ENCODE data around the gene ADAMTS16.

DNA sequence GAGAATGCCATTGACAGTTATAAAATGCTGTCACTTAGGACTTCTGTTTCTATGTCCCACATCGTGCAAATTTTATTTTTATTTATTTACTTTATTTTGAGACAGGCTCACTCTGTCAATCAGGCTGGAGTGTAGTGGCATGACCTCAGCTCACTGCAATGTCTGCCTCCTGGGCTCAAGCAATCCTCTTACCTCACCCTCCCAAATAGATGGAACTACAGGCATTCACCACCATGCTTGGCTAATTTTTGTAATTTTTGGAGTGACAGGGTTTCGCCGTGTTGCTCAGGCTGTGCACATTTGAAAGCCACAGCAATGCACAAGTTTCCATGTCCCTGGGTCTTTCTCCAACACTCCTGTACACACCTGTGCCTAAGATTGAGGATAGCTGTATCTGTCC, 51.8 kb downstream of the ADAMTS16 start:
- no peak for TF ChIP-seq EZH2 (IDR thresholded peaks at IDR 0.05; ENCODE audit: borderline replicate concordance, low read length)
- TF ChIP-seq, protein P1, sequence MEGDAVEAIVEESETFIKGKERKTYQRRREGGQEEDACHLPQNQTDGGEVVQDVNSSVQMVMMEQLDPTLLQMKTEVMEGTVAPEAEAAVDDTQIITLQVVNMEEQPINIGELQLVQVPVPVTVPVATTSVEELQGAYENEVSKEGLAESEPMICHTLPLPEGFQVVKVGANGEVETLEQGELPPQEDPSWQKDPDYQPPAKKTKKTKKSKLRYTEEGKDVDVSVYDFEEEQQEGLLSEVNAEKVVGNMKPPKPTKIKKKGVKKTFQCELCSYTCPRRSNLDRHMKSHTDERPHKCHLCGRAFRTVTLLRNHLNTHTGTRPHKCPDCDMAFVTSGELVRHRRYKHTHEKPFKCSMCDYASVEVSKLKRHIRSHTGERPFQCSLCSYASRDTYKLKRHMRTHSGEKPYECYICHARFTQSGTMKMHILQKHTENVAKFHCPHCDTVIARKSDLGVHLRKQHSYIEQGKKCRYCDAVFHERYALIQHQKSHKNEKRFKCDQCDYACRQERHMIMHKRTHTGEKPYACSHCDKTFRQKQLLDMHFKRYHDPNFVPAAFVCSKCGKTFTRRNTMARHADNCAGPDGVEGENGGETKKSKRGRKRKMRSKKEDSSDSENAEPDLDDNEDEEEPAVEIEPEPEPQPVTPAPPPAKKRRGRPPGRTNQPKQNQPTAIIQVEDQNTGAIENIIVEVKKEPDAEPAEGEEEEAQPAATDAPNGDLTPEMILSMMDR (conservative IDR thresholded peaks at IDR 0.05 in 1 of 2, IDR thresholded peaks at IDR 0.05 in 1 of 2; ENCODE audit: extremely low read depth in 1 of 2, insufficient read depth in 1 of 2, low read depth in 1 of 2, low read length in 2 of 2): no peak

Data from mammary epithelial cell (primary cell).